NCI-H2171 treated with DMSO at 0.1 percent for 48 hours (cell line): Measurements from ENCODE around the gene SRP68.
"Not testable (repeated sequence)": the region's sequence is repeated elsewhere in the genome, so short reads cannot be mapped to it uniquely, and the experiment has no call there.

Experiments used
- DNase-seq: peaks from one replicate; lab custom pipeline; 2025; lab: John Stamatoyannopoulos, UW

The SRP68 gene

GRCh38 chr17:76076765-76077583, 4.7 kb upstream of the SRP68 start:
- DNase-seq, result no peak

DNA sequence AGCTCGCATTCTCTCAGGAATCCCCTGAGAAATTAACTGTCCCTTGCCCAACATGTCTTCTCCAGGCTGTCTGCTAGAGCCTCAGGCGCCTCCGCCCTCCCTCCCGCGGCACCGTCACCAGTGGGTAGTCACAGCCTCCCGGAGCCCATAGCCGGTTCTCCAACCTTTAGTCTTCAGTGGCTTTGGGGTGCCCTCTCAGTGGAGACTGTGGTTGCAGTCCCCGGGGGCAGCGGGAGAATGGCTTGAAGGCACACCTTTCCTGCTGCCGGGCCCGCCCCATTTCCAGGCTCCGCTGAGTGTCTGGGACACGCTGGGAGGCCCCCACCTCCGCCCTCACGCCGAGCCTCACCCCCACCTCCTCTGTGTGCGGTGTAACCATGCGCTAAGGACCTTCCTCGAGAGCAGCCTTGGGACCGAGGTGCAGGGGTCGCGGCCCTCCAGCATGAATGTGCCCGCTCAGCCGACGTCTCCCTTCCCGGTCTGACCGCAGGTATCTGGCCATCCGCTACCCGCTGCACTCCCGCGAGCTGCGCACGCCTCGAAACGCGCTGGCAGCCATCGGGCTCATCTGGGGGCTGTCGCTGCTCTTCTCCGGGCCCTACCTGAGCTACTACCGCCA, 3.9 kb upstream of the SRP68 start:
- no peak for DNase-seq

GRCh38 chr17:76075364-76076145, 3.2 kb upstream of the SRP68 start:
- DNase-seq, result no peak

DNA sequence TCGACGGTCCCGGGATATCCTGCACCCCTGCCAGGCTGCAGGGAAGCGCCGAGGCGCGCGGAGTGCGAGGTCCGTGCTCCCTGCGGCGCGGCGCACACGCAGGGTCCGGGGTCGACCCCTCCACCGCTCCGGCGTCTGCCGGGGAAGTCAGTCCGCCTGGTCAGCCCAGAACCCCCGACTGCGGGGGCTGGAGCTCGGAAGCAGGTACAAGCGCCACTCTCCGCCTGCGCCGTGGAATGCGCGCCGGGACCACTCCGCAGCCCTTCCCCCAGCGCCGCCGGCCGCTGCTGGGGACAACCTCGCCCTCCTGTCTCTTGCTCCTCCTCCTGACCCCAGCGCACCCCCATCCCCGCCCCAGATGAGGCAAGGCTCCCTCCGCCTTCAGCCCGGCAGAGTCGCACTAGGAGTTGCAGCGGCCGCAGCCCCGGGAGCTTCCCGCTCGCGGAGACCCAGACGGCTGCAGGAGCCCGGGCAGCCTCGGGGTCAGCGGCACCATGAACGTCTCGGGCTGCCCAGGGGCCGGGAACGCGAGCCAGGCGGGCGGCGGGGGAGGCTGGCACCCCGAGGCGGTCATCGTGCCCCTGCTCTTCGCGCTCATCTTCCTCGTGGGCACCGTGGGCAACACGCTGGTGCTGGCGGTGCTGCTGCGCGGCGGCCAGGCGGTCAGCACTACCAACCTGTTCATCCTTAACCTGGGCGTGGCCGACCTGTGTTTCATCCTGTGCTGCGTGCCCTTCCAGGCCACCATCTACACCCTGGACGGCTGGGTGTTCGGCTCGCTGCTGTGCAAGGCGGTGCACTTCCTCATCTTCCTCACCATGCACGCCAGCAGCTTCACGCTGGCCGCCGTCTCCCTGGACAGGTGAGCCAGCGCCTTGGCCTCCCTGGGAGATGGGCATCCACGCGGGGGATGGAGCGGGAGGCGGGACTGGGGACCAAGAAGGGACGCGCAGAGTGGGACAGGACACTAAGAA, 2.4 kb upstream of the SRP68 start, which contains the start of gene GALR2:
Gene GALR2 (plus strand): TSS at position 392 of the 974 bp plus-strand sequence. CDS start 103 bp downstream, at position 495.
- DNase-seq, result no peak

- DNase-seq, result no peak
These were observed 678 bp downstream of the SRP68 start for GRCh38 chr17:76071531-76072147.

DNA sequence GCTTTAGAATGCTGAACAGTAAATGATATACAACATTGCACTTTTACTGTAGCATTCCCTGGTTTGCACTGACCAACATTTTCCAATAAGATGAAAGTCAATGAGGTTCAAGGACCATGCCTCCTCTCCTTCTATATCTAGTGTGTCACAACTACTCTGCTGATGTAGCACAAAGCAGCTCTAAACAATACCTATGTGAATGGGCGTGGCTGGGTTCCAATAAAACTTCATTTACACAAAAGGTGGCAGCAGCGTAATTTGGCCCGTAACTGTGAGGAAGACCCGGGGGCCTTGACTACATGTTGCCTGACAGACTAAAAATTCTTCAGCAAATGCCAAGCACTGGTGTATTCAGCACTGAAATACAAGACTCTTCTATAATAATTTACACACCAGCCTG, 6.5 kb downstream of the SRP68 start:
- DNase-seq, result no peak

GRCh38 chr17:76063875-76064546, 8.3 kb downstream of the SRP68 start:
- no peak for DNase-seq

- not testable (repeated sequence) for DNase-seq
These were observed 14.1 kb downstream of the SRP68 start for GRCh38 chr17:76058264-76058663.

DNA sequence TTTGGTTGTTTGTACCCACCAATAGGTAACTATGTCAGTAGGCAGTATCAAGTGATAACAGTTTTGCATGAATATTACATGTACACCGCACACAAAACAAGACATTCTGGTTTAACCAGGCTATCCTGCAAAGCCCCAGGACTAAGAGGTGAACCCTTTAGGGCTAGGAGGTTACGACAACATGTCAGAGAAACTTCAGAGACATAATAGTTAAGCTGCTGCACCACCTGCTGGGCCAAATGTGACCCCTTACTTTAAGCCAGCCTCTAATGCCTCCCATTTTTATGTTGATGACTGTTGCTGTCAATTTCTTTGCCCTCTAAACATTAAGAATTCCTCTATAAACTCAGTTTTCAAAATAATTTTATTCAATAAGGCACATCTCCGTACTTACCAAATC, 15.4 kb downstream of the SRP68 start:
- no peak for DNase-seq

GRCh38 chr17:76054112-76054476, 18.2 kb downstream of the SRP68 start:
- no peak for DNase-seq

DNA sequence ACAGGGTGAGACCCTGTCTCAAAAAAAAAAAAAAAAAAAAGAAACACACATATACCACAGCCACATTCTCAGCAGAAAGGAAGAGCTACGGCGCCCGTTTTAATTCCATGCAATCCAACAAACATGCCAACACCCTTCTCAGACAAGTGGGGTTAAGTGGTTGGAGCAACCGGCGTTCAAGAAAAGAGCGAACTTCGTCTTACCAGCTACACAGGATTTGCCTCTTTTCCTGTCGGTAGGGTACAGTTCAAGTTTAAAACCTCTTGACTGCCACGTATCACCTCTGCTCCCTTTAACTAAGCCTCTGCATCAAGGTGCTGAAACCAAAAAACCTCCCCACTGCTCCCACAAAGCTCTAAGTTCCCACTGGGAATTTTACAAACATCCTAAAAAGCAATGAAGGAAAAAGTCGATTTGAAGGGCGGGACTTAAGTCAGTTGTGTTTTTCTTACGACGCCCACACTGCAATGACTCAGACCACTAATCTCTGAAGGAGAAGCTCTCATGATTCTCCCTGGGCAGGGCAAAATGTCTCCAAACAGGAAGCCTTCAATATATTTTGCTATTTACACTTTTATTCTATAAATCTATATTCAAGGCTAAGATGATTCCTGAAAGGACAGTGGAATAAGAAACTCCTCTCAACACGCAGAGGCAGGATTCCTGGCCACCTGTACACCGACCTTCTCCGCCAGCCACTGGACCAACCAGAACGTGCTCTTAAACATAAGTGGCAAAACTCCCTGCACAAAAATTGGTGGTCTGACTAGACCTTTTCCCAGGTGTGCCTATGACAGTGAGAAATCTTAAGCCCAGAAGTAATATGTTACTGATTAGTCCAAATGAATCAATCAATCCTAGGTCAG, 18.8 kb downstream of the SRP68 start:
- no peak for DNase-seq

GRCh38 chr17:76051561-76051960, 20.8 kb downstream of the SRP68 start:
- no peak for DNase-seq

GRCh38 chr17:76050538-76051467, 21.5 kb downstream of the SRP68 start:
- DNase-seq, result no peak

DNA sequence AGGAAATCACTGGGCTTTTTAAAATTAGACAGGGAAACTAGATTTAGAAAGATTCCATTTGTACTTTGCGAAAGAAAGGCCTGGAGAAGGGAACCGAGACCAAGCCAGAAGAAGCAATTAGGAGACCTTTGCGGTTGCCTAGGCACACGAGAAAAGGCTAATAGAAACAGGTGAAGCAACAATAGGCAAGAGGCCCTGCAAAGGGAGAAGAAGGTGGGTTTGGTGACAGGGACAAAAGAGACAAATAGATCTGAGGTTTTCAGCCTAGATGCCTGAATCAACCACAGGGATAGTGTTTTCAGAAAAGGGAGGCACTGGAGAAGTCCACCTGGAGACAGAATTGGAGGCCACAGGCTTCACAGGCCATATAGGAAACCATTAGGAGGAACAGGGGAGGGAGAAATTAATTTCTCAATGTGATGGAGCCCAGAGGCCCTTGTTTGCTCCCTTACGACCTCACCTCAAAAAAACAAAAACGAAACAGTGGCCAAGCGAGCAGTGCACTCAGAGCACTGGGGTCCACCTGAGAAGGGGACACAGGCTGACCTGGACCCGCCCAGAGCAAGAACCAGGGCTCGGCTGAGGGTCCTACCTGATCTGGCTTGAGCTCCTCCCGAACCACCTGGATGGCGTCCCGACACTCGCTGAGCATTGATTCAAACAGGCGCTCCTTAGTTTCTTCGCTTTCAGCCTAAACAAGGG, 22.3 kb downstream of the SRP68 start:
- DNase-seq, result no peak

DNA sequence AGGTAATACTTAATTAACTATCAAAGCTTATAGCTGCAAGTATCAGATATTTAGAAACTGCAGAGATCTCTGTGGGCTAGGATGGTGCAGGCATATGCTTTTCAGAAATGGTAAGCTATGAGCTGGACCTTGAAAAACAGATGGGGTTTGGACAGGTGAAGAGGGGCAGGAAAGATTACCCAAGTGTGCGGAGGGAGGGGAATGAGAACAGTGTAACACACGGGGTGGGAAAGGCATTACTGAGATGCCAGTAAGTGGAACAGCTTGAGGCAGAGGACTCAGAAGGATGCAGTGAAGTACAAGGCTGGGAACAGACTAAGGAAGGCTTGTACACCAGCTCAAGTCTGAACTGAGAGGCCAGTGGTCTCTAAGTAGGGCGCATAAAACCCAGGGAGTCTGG, 23.1 kb downstream of the SRP68 start:
- no peak for DNase-seq

- no peak for DNase-seq
These were observed 23.6 kb downstream of the SRP68 start for GRCh38 chr17:76048711-76049110.

DNA sequence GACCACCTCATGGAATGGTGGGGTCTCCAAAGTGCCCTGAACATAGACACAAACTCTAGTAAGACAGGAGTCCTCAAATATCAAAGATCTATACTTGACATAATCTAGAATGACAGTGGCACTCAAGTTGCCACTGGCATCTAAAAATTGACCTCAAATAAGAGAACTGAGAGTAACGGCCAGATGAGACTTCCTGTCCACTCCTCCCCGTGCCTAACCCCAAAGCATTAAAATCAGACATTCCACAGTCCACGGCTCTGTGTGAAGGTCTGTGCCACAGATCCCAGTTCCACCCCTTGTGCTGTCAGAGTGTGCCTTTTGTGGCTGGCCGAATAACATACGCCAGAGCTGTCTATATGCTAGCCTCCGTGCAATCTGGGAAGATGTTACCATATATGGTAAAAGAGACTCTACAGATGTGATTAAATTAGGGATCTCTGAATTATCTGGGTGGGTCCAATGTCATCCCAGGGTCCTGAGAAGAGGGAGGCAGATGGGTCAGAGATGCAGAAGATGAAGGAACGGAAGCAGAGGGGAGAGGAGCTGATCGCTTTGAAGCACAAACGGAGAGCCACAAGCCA, 24.2 kb downstream of the SRP68 start:
- no peak for DNase-seq
